Hepatocyte (in vitro differentiated cells): ENCODE data around the gene UBE2D2.

ENCODE experiments used
- CTCF ChIP-seq: fragments of 200-600 bp; sonication (generic); IDR thresholded peaks from 2 replicates; pipeline ENCODE4 v1.5.1; 2016; ENCODE audit warnings: antibody characterized with exemption, mild to moderate bottlenecking; ENCODE audit not compliant: poor library complexity
- EZH2 ChIP-seq: fragments of 200-600 bp; sonication (generic); IDR thresholded peaks from 2 replicates; pipeline ENCODE4 v1.6.1; 2016; ENCODE audit warnings: antibody characterized with exemption, mild to moderate bottlenecking, borderline replicate concordance

- TF ChIP-seq EZH2 = no peak
- no peak for TF ChIP-seq CTCF
Measured at GRCh38 chr5:139668924-139669661, 108.0 kb downstream of the UBE2D2 start.
